ENCODE results near the gene CCDC8.

GRCh38 chr19:46420056-46420455 is 6.7 kb upstream of the CCDC8 start:
- no peak for TF ChIP-seq CTCF (IDR thresholded peaks at IDR 0.05)
- TF ChIP-seq POLR2A (IDR thresholded peaks at IDR 0.05) = no peak

Measured in tibial nerve (tissue), 3 donors.